Osteocyte (in vitro differentiated cells): Measurements from ENCODE around the gene C1RL. TPM values are rescaled to one million over a fixed set of nuclear protein-coding genes. Genes with fewer than 3 reads are reported as not detected.

Experiments
- DNase-seq: peaks from one replicate; pipeline ENCODE4 v3.0.0; 2021; ENCODE audit warnings: mixed read lengths; ENCODE audit not compliant: unreplicated experiment; ENCODE audit errors: extremely low spot score
- H3K27ac Mint-ChIP-seq: one replicate; pipeline ENCODE4 v1.8.0; 2021; ENCODE audit warnings: mild to moderate bottlenecking, mixed read lengths; ENCODE audit not compliant: unreplicated experiment
- H3K27me3 Mint-ChIP-seq: one replicate; pipeline ENCODE4 v1.8.0; 2021; ENCODE audit warnings: mixed read lengths; ENCODE audit not compliant: unreplicated experiment
- H3K36me3 Mint-ChIP-seq: one replicate; pipeline ENCODE4 v1.8.0; 2021; ENCODE audit warnings: mixed read lengths; ENCODE audit not compliant: unreplicated experiment
- H3K4me1 Mint-ChIP-seq: one replicate; pipeline ENCODE4 v1.8.0; 2021; ENCODE audit warnings: mixed read lengths; ENCODE audit not compliant: unreplicated experiment
- H3K4me3 Mint-ChIP-seq: one replicate; pipeline ENCODE4 v1.8.0; 2021; ENCODE audit warnings: mild to moderate bottlenecking, moderate library complexity, mixed read lengths; ENCODE audit not compliant: unreplicated experiment
- H3K9me3 Mint-ChIP-seq: one replicate; pipeline ENCODE4 v1.8.0; 2021; ENCODE audit warnings: mixed read lengths; ENCODE audit not compliant: unreplicated experiment
- CTCF ChIP-seq: fragments of 200-600 bp; sonication (generic); IDR thresholded peaks from 2 replicates; pipeline ENCODE4 v1.5.0; 2021; ENCODE audit warnings: antibody characterized with exemption, mild to moderate bottlenecking, moderate library complexity
- total RNA-seq: library from RNA; stranded (reverse); gene quantifications from 2 replicates; pipeline ENCODE4 v1.2.1, GENCODE V29; 2021

C1RL gene
- total RNA-seq, 1 donor from 2014 or later: 22.3 TPM

- Mint-ChIP-seq H3K4me1 (peaks cover 2% of the 10 kb centered on the region), H3K36me3 (peaks cover 9% of the 10 kb centered on the region), H3K27me3 (peaks cover 3% of the 10 kb centered on the region), H3K9me3 (no peaks in the 10 kb centered on the region), H3K27ac (no peak overlapping the region), H3K4me3 (no peak overlapping the region)
- no peak for TF ChIP-seq CTCF
- no peak for DNase-seq
Measured at GRCh38 chr12:7143564-7143963, 34.5 kb upstream of the C1RL start.

DNA sequence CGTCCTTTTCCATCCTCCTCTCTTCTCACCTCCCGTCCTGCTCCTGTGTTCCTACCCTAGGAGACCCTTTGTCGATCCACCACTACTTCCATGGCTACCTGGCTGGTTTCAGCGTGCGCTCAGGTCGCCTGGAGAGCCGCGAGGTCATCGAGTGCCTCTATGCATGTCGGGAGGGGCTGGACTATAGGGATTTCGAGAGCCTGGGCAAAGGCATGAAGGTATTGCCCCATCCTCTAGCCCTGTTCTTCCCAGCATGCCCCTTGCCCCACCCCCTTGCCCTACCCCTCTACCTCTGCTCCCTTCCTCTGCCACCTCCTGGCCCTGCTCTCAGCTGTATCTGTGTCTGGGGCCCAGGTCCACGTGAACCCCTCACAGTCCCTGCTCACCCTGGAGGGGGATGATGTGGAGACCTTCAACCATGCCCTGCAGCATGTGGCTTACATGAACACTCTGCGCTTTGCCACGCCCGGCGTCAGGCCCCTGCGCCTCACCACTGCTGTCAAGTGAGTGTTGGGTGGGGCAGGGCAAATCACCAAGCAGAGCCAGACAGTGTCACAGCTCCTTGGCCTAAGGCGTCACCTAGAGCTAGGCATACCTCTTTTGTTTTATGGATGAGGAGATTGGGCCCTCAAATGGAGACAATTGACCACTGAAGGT, 33.9 kb upstream of the C1RL start:
- TF ChIP-seq CTCF: no peak
- Mint-ChIP-seq H3K36me3 (peaks cover 9% of the 10 kb centered on the region), H3K27ac (no peak overlapping the region), H3K9me3 (no peaks in the 10 kb centered on the region), H3K27me3 (peaks cover 3% of the 10 kb centered on the region), H3K4me1 (peaks cover 2% of the 10 kb centered on the region), H3K4me3 (no peak overlapping the region)
- DNase-seq: no peak

GRCh38 chr12:7142056-7142644, 33.1 kb upstream of the C1RL start:
- Mint-ChIP-seq H3K4me3 (no peak overlapping the region), H3K4me1 (peaks cover 2% of the 10 kb centered on the region), H3K27ac (no peak overlapping the region), H3K9me3 (no peaks in the 10 kb centered on the region), H3K36me3 (peaks cover 9% of the 10 kb centered on the region), H3K27me3 (peaks cover 3% of the 10 kb centered on the region)
- peak; percentile 57 for TF ChIP-seq CTCF
- no peak for DNase-seq

- H3K4me3 Mint-ChIP-seq: no peak overlapping the region
- H3K36me3 Mint-ChIP-seq: peaks cover 9% of the 10 kb centered on the region
- no peak for TF ChIP-seq CTCF
- DNase-seq: no peak
- no peak overlapping the region for H3K27ac Mint-ChIP-seq
- peaks cover 3% of the 10 kb centered on the region for H3K27me3 Mint-ChIP-seq
- H3K4me1 Mint-ChIP-seq: peaks cover 2% of the 10 kb centered on the region
- no peaks in the 10 kb centered on the region for H3K9me3 Mint-ChIP-seq
Measured at GRCh38 chr12:7141351-7142005, 32.5 kb upstream of the C1RL start.

GRCh38 chr12:7139200-7139599, 30.2 kb upstream of the C1RL start:
- Mint-ChIP-seq H3K4me1 (peaks cover 2% of the 10 kb centered on the region), H3K4me3 (no peak overlapping the region), H3K27ac (no peak overlapping the region), H3K36me3 (peaks cover 9% of the 10 kb centered on the region), H3K9me3 (no peaks in the 10 kb centered on the region), H3K27me3 (peaks cover 3% of the 10 kb centered on the region)
- no peak for DNase-seq
- TF ChIP-seq CTCF: no peak
